ENCODE results near the gene WDR38. TPM values are rescaled to one million over a fixed set of nuclear protein-coding genes. Genes with fewer than 3 reads are reported as not detected.

WDR38 gene
- total and polyA plus RNA-seq, 2 of the 13 experiments (the other 11 are each of a cell fraction or from before 2014, with no cell fraction given), result not detected

DNA sequence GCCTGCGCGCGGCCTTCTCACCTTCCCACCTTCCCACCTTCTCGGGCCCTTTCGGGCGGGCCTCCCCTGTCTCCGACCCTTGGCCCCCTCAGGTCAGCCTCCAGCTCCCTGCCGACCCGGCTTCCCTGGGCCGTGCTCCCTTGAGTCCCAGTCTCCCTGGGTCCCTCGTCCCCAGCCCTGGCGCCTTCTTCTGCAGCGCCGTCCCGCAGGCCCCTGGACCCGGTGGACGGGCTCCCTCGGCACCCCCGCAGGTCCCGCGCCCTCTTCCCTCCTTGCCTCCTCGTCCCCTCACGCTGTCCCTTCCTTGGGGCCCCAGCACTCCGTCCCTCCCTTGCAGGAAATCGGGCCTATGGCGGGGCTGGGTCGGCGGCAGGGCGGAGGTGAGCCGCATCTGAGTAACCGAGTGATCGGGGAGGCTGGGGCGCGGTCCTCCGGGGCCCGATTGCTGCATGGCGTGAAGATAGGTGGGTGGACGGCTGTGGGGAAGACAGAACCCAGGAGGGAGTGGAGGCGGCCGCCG is 16.3 kb downstream of the WDR38 start (continued):
- TF ChIP-seq, protein P1, sequence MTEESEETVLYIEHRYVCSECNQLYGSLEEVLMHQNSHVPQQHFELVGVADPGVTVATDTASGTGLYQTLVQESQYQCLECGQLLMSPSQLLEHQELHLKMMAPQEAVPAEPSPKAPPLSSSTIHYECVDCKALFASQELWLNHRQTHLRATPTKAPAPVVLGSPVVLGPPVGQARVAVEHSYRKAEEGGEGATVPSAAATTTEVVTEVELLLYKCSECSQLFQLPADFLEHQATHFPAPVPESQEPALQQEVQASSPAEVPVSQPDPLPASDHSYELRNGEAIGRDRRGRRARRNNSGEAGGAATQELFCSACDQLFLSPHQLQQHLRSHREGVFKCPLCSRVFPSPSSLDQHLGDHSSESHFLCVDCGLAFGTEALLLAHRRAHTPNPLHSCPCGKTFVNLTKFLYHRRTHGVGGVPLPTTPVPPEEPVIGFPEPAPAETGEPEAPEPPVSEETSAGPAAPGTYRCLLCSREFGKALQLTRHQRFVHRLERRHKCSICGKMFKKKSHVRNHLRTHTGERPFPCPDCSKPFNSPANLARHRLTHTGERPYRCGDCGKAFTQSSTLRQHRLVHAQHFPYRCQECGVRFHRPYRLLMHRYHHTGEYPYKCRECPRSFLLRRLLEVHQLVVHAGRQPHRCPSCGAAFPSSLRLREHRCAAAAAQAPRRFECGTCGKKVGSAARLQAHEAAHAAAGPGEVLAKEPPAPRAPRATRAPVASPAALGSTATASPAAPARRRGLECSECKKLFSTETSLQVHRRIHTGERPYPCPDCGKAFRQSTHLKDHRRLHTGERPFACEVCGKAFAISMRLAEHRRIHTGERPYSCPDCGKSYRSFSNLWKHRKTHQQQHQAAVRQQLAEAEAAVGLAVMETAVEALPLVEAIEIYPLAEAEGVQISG (CRISPR knock-in tag; IDR thresholded peaks at IDR 0.05), result no peak
- no peak for TF ChIP-seq GPN1 (CRISPR knock-in tag; IDR thresholded peaks at IDR 0.05; ENCODE audit: borderline replicate concordance)
- TF ChIP-seq AHR (CRISPR knock-in tag; IDR thresholded peaks at IDR 0.05), result no peak; the same call in 1 of the 2 replicates
- 0 out of 2 replicates have a peak, but pooled peaks have one; percentile 6 for TF ChIP-seq ZNF746 (CRISPR knock-in tag; IDR thresholded peaks at IDR 0.05)
- TF ChIP-seq, protein P2, sequence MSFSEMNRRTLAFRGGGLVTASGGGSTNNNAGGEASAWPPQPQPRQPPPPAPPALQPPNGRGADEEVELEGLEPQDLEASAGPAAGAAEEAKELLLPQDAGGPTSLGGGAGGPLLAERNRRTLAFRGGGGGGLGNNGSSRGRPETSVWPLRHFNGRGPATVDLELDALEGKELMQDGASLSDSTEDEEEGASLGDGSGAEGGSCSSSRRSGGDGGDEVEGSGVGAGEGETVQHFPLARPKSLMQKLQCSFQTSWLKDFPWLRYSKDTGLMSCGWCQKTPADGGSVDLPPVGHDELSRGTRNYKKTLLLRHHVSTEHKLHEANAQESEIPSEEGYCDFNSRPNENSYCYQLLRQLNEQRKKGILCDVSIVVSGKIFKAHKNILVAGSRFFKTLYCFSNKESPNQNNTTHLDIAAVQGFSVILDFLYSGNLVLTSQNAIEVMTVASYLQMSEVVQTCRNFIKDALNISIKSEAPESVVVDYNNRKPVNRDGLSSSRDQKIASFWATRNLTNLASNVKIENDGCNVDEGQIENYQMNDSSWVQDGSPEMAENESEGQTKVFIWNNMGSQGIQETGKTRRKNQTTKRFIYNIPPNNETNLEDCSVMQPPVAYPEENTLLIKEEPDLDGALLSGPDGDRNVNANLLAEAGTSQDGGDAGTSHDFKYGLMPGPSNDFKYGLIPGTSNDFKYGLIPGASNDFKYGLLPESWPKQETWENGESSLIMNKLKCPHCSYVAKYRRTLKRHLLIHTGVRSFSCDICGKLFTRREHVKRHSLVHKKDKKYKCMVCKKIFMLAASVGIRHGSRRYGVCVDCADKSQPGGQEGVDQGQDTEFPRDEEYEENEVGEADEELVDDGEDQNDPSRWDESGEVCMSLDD (CRISPR knock-in tag; IDR thresholded peaks at IDR 0.05; ENCODE audit: borderline replicate concordance), result 0 out of 2 replicates have a peak, but pooled peaks have one; percentile 6
- TF ChIP-seq ZNF780A (CRISPR knock-in tag; IDR thresholded peaks at IDR 0.05), result no peak
- 0 out of 2 replicates have a peak, but pooled peaks have one; percentile 5 for TF ChIP-seq ZNF34 (CRISPR knock-in tag; IDR thresholded peaks at IDR 0.05; ENCODE audit: borderline replicate concordance)
- no peak for TF ChIP-seq ZNF598 (CRISPR knock-in tag; IDR thresholded peaks at IDR 0.05; ENCODE audit: borderline replicate concordance)
- no peak for TF ChIP-seq ZNF256 (CRISPR knock-in tag; conservative IDR thresholded peaks at IDR 0.05)
- no peak for TF ChIP-seq ZNF121 (CRISPR knock-in tag; IDR thresholded peaks at IDR 0.05)
- TF ChIP-seq PHF8 (CRISPR knock-in tag; IDR thresholded peaks at IDR 0.05), result peak; percentile 59
- no peak for TF ChIP-seq ZKSCAN1 (IDR thresholded peaks at IDR 0.05; ENCODE audit: low read length)
- no peak for TF ChIP-seq MIER2 (CRISPR knock-in tag; IDR thresholded peaks at IDR 0.05)
- TF ChIP-seq FOSL2 (CRISPR knock-in tag; IDR thresholded peaks at IDR 0.05), result no peak
- no peak for TF ChIP-seq PAX8 (CRISPR knock-in tag; IDR thresholded peaks at IDR 0.05; ENCODE audit: borderline replicate concordance)
- TF ChIP-seq ZNF713 (CRISPR knock-in tag; IDR thresholded peaks at IDR 0.05), result no peak
- no peak for TF ChIP-seq SNRNP70 (IDR thresholded peaks at IDR 0.05; ENCODE audit: low read depth, low read length)
- TF ChIP-seq ZNF83 (CRISPR knock-in tag; IDR thresholded peaks at IDR 0.05; ENCODE audit: borderline replicate concordance), result no peak
- TF ChIP-seq XRCC5 (optimal IDR thresholded peaks at IDR 0.05; ENCODE audit: low read length), result no peak
- no peak for TF ChIP-seq EED (CRISPR knock-in tag; IDR thresholded peaks at IDR 0.05)
- TF ChIP-seq PCBP1 (IDR thresholded peaks at IDR 0.05; ENCODE audit: borderline replicate concordance, low read depth, low read length), result no peak
- TF ChIP-seq HES4 (CRISPR knock-in tag; IDR thresholded peaks at IDR 0.05; ENCODE audit: borderline replicate concordance), result no peak
- TF ChIP-seq ATF7 (IDR thresholded peaks at IDR 0.05), result no peak
- no peak for TF ChIP-seq ATF7 (CRISPR knock-in tag; IDR thresholded peaks at IDR 0.05)
- TF ChIP-seq, protein P3, sequence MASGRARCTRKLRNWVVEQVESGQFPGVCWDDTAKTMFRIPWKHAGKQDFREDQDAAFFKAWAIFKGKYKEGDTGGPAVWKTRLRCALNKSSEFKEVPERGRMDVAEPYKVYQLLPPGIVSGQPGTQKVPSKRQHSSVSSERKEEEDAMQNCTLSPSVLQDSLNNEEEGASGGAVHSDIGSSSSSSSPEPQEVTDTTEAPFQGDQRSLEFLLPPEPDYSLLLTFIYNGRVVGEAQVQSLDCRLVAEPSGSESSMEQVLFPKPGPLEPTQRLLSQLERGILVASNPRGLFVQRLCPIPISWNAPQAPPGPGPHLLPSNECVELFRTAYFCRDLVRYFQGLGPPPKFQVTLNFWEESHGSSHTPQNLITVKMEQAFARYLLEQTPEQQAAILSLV (CRISPR knock-in tag; IDR thresholded peaks at IDR 0.05; ENCODE audit: borderline replicate concordance), result no peak
- no peak for TF ChIP-seq ARNT (IDR thresholded peaks at IDR 0.05)
- 0 out of 2 replicates have a peak, but pooled peaks have one; percentile 28 for TF ChIP-seq ZNF446 (CRISPR knock-in tag; IDR thresholded peaks at IDR 0.05)
